Motor neuron (in vitro differentiated cells): ENCODE results near the gene NPAS3. TPM values are rescaled to one million over a fixed set of nuclear protein-coding genes. Genes with fewer than 3 reads are reported as not detected.

Experiments used
- ATAC-seq, 8 experiments: fragments of 200-7000 bp; cut with Tn5 transposase; replicated peaks in 6 of 8; 2 replicates each; pipeline ENCODE4 v1.8.0; 2021; ENCODE audit warnings: mild to moderate bottlenecking in 8 of 8, moderate library complexity in 8 of 8
- H3K27ac ChIP-seq, 2 donors: fragments of 250-450 bp; sonication (Bioruptor Pico); 2 replicates each; pipeline ENCODE4 v1.9.0; 2021; ENCODE audit warnings: antibody characterized with exemption in 2 of 2, mild to moderate bottlenecking in 2 of 2, moderate library complexity in 1 of 2
- H3K4me1 ChIP-seq, 2 donors: fragments of 250-450 bp; sonication (Bioruptor Pico); replicated peaks in 1 of 2; 2 replicates each; pipeline ENCODE4 v1.6.1; 2021; ENCODE audit warnings: antibody characterized with exemption in 2 of 2, mild to moderate bottlenecking in 2 of 2, moderate library complexity in 1 of 2
- H3K4me3 ChIP-seq, 5 donors: fragments of 250-450 bp; sonication (Bioruptor Pico); 2 replicates each; pipeline ENCODE4 v1.9.0; 2021; ENCODE audit warnings: antibody characterized with exemption in 5 of 5, mild to moderate bottlenecking in 5 of 5, moderate library complexity in 4 of 5
- WGBS, 10 experiments: fragments of 450-650 bp; shearing (Covaris generic); methylation state at CpG; one replicate each; pipeline ENCODE4 v1.0.0; 2022; 5-methylcytosine and 5-hydroxymethylcytosine counted together
- in situ Hi-C, 9 experiments: fragments of 400-800 bp; cut with MboI; loops; one replicate each; pipeline ENCODE4 v1.15.0; 2021; ENCODE audit warnings: low sequenced_read_pairs in 9 of 9, low pct_unique_long_range_greater_than_20kb in 2 of 9; ENCODE audit not compliant: unreplicated experiment in 9 of 9
- total RNA-seq, 8 experiments: library from RNA; unstranded; fragments of 300-600 nt; gene quantifications; 2 replicates each; pipeline versions ENCODE4 v1.2.3 to v1.2.4, GENCODE V29; 2022

Gene NPAS3
- total RNA-seq, 8 experiments from 2014 or later = 0.22 to 45.8 (median 11.7) TPM; not detected in 1

DNA sequence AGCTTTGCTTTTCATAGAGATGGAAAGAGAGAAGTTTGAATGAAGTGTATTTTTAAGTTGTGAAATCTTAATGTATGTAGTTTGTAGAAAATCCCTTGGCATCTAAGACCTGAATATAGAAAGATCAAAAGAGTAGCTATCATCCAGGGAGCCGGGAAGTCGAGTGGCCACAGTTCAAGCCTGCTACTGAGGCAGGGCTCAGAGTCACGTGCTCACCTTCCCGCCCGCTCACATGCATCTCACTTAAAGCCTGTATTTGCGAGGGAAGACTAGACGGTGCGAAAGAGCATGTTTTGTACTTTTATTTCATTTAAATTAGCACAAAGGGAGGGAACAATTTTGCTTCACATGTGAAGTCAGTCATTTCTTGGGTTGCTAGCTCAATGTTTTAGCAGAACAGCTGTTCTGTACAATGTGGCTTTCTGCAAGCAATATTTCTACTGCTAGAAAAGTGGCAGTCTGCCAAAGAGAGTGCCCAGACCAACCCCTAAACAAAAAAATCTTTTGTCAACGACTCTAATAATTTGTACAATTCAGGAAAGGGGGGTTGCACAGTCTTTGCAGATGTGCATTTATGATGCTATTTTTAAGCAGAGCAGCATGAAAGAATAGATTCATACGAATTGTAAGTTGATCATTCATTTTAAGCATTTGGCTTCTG is 290.7 kb downstream of the NPAS3 start:
- H3K4me1 ChIP-seq = peaks cover 8 to 14% of the 10 kb centered on the region in 2 donors
- 11 to 86% (median 80%) methylated on average over 1 to 10 of the region's 10 CpGs; no CpG with 5 or more reads in 2 of the 10 experiments for WGBS, 10 experiments
- peak in 6 of 8 experiments; percentile 33 to 75 (median 64) for ATAC-seq
- in situ Hi-C loops = no loop called here
- H3K4me3 ChIP-seq = no peak overlapping the region
- no peak overlapping the region for H3K27ac ChIP-seq

DNA sequence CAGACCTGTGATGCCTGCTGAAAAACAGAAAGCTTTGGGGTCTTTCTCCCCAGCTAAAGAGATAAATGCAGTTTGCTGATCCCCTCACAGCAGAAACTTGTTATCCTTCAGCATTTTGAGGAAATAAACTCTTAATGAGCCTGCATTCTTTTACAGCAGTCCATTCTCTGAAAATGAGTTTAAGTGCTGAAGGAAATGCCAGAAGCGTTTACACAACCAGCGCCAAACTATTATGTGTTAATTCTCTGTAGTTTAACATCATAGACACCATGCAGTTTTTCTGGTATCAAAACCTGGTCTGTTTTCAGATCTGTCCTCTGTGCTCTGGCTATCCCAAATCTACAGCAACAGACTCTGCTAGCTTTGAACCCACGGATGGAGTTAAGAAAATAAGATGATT is 291.3 kb downstream of the NPAS3 start:
- Histone ChIP-seq H3K4me1 (peaks cover 8 to 14% of the 10 kb centered on the region in 2 donors), H3K27ac (no peak overlapping the region), H3K4me3 (no peak overlapping the region)
- WGBS, 10 experiments = 6 to 86% (median 78%) methylated on average over 2 to 3 of the region's 3 CpGs; no CpG with 5 or more reads in 1 of the 10 experiments
- peak in 1 of 8 experiments; percentile 56 for ATAC-seq
- in situ Hi-C loops = no loop called here

DNA sequence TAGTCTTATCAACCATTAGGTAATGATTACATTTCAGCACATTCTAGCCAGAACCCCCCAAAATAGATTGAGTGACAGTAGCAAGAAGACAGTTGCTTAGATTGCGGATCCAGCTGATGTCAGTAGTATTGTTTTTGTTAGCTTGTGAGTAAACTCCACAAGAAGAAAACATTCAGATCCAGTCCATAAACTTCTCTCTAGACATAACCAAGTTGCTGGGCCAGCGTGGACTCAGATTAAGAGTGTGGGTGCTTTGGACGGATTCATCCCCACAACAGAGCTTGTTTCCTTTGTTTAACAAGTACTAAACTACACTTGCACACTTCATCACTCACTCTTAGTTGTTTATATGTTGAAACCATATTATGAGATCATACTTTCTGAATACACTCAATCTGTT is 293.4 kb downstream of the NPAS3 start:
- 83 to 100% (median 94%) methylated on average over 1 to 3 of the region's 3 CpGs; no CpG with 5 or more reads in 3 of the 10 experiments for WGBS, 10 experiments

DNA sequence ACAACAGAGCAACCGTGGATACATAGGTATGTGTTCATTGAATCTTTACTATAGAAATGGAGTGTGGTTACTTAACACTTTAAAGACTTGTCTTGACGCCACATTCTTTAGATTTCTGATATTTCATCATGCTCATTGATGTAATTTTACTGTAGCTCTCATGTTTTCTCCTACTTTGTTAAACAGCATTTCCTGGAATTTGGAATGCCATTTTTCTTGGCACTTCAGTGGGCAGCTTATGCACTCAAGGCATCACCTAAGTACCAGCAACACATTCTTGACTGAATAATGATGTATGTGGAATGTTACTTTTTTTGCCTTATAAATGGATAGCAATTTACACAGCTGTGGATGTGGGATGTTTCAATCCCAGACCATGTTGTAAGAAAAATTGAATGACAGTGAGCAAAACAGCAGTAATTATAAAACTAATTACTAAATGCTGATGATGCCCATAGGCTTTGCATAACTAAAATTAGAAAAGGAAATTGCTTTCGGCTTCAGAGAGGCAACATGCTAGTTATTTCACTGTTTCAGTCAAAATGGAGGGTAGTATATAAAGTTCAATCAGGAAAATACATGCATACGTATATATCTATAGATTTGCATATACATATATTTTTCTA is 298.5 kb downstream of the NPAS3 start:
- ATAC-seq = peak in 2 of 8 experiments; percentile 41 to 87
- 10 to 100% (median 65%) methylated on average over 1 to 4 of the region's 4 CpGs for WGBS, 10 experiments
- H3K4me1 ChIP-seq = peaks cover 3 to 30% of the 10 kb centered on the region in 2 donors
- no peak overlapping the region for H3K27ac ChIP-seq
- in situ Hi-C loops = no loop called here
- H3K4me3 ChIP-seq = no peak overlapping the region

More for the DNA sequence above, 293.4 kb downstream of the NPAS3 start:
- in situ Hi-C loops = no loop called here
- Histone ChIP-seq H3K27ac (no peak overlapping the region), H3K4me3 (no peak overlapping the region), H3K4me1 (peaks cover 8 to 14% of the 10 kb centered on the region in 2 donors)
- no peak for ATAC-seq

DNA sequence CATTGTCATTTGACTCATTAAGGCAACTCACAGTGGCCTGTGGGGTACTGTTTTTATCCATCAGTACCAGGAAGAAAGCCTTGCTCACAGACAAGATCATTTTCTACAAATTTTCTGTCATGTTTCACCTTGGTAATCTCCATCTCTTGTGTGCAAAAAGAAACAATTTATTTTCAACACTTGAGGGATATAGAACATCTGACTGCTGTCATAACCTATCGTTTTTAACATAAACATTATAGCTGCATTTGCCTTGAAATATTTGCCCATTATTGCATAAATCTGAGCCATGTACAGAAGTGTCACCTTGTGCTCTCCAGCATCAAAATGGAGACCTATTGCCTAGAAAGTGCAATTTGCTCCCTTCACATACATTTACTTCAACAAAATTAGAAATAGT is 300.8 kb downstream of the NPAS3 start:
- H3K4me1 ChIP-seq = peaks cover 0 to 29% of the 10 kb centered on the region in 2 donors
- ATAC-seq = peak in 1 of 8 experiments; percentile 23
- no peak overlapping the region for H3K4me3 ChIP-seq
- in situ Hi-C loops = no loop called here
- H3K27ac ChIP-seq = no peak overlapping the region
- WGBS, 10 experiments = 40 to 88% (median 74%) methylated on average over 1 of the region's 1 CpG; no CpG with 5 or more reads in 4 of the 10 experiments

DNA sequence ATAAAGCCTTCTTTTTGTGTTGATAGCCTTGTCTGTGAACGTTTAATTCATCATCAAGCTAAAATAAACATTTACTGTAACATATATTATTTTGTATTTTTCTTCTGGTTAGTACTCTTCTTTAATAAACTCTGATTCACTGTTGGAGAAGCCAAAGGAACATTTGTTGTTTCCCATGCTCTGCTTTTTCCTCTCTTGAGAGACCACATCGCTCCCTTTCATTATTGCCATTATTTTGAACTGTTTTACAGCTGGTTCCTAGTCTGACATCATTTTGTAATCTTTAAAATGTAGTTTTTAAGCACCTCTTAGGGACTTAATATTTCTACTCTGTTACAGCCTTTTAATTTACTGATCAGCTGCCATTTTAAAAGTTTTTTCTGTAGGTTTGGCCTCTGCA is 301.8 kb downstream of the NPAS3 start:
- H3K4me3 ChIP-seq = no peak overlapping the region
- H3K27ac ChIP-seq = no peak overlapping the region
- 38 to 100% (median 87%) methylated on average over 2 of the region's 2 CpGs; no CpG with 5 or more reads in 1 of the 10 experiments for WGBS, 10 experiments
- no peak for ATAC-seq
- in situ Hi-C loops = no loop called here
- peaks cover 0 to 29% of the 10 kb centered on the region in 2 donors for H3K4me1 ChIP-seq

DNA sequence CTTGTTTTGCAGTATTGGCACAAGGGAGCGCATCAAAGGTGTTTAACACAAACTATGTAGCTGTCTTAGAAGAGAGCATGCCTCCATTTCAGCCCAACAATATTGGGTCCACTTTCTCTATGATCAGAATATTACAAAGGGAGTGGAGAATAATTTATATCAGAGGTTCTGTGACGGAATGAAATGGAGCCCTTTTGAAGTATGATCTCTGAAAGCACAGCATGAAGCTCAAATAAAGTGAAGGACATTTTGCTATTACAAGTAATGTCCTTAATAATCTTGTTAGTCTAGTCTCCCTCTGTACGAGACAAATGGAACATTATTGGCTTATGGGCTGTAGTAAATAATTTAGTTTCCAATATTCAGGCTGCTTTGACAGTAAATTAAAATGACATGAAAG is 302.7 kb downstream of the NPAS3 start:
- in situ Hi-C loops = no loop called here
- no peak overlapping the region for H3K27ac ChIP-seq
- no peak overlapping the region for H3K4me3 ChIP-seq
- no peak for ATAC-seq
- peaks cover 0 to 29% of the 10 kb centered on the region in 2 donors for H3K4me1 ChIP-seq
- WGBS, 10 experiments = 23 to 96% (median 83%) methylated on average over 1 to 3 of the region's 3 CpGs; no CpG with 5 or more reads in 1 of the 10 experiments

DNA sequence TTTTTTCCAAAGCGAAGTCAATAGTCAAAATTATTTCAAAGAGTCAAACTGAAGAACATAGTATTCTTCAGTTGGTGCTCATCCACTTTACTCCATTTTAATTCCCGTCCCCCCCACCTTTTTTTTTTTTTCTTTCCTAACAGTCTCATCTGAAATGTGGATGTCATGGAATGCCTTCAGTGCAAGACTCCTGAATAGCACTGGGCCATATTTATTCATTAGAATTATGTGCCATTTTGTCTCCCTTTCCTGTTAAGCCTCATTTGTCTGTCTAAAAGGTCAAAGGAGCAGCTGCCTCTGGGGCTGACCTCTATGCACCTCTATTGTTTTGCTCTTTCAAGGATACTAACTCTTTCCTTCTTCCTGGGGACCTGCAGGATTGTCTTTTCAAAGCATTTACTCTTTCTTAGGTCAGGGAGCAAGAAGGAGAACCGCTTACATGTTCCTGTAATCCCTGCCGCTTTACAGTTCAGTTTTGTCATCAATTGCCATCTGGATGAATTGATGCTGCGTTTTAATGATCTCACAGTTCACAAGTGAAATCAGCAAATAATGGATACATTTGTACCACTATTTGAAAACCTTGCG is 310.6 kb downstream of the NPAS3 start:
- in situ Hi-C loops = no loop called here
- peak in 5 of 8 experiments; percentile 58 to 66 (median 60) for ATAC-seq
- Histone ChIP-seq H3K4me3 (no peak overlapping the region), H3K27ac (no peak overlapping the region), H3K4me1 (peaks cover 34 to 38% of the 10 kb centered on the region in 2 donors)
- WGBS, 10 experiments = 0 to 98% (median 33%) methylated on average over 2 to 6 of the region's 6 CpGs

DNA sequence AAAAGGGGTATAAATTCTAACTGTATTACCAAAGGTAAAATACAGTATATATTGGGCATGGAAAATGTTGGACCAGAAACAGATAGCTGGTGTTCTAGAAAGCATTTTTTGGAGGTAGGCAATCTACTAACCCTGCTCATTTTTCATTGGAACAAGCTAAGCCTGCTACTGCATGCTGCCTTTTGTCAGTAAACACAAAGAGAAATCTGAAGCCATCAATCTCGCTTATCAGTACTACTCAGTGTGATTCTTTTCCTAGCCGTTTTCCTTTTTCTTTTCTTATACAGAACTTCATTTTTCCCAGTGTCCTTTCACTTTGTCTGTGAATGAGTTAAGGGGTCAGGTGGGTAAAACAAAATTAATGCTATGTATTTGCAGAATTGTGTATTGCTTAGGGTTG is 312.3 kb downstream of the NPAS3 start:
- Histone ChIP-seq H3K4me3 (no peak overlapping the region), H3K4me1 (peaks cover 34 to 38% of the 10 kb centered on the region in 2 donors), H3K27ac (no peak overlapping the region)
- 0 to 100% (median 26%) methylated on average over 1 to 2 of the region's 2 CpGs; no CpG with 5 or more reads in 1 of the 10 experiments for WGBS, 10 experiments
- in situ Hi-C loops = no loop called here
- ATAC-seq = peak in 4 of 8 experiments; percentile 39 to 67 (median 61)

DNA sequence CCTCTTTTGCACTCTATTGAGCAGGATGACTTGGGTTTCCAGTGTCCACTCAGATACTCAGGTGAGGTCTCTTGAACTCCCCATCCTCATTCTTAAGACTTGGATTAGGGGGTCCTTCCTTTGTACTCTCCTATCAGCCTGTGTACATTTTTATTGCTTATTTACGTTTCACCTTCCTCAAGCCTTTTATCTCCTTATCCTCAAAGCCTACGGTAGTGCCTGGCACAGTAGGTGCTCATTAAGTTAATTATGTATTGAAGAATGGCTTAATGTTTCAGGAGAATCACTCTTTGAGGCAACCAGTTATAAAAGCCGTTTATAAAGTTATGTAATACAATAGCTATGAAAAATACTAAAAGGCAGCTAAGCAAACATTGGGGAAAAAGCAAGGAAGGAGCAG is 315.7 kb downstream of the NPAS3 start:
- WGBS, 10 experiments = 13 to 100% (median 89%) methylated on average over 1 to 3 of the region's 3 CpGs
- Histone ChIP-seq H3K4me1 (peaks cover 19% of the 10 kb centered on the region in 2 donors), H3K27ac (no peak overlapping the region), H3K4me3 (no peak overlapping the region)
- ATAC-seq = no peak
- in situ Hi-C loops = no loop called here

DNA sequence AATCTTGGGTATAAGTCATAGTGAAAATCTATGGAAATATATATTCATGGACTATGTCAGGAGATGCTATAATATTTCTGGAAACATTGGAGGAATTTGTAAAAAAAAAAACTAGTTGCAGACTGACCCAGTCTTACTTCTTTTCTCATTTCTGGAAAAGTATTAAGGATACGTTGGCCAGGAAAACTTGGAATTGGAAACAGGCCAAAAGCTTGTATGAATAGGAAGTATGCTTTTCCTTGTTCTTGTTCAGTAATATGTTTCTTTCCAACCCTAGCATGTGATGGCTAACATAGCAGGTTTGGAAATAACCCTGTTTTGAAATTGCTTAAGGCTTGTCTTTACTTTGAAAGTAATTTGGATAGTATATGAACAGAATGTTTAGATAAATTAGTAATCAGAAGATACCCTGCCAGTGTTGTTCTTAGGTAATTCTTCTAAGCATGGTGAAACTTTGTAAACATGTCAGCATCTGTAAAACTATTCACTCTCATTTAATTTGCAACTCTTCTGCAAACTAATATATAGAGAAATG is 316.2 kb downstream of the NPAS3 start:
- in situ Hi-C loops = no loop called here
- no peak overlapping the region for H3K27ac ChIP-seq
- no peak overlapping the region for H3K4me3 ChIP-seq
- no peak for ATAC-seq
- H3K4me1 ChIP-seq = peaks cover 13 to 14% of the 10 kb centered on the region in 2 donors
- WGBS, 10 experiments = 0 to 100% (median 86%) methylated on average over 1 of the region's 1 CpG; no CpG with 5 or more reads in 1 of the 10 experiments

DNA sequence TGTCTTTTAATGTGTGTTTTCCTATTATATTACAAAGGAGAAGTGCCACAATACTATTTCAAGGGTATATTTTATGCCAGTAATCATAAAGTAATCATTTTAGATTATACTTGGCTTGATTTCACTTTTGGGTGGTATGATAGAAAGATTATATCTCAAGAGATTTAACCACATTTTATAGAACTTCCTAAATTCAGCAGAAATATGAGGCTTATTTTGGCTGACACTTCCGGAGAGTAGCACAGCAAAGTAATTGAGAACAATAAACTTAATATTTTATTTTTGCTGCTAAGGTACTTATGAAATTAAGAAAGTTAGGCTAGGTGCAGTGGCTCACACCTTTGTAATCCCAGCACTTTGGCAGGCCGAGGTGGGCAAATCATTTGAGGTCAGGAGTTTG is 319.1 kb downstream of the NPAS3 start:
- WGBS, 10 experiments = 23 to 100% (median 94%) methylated on average over 1 to 2 of the region's 2 CpGs; no CpG with 5 or more reads in 1 of the 10 experiments
- Histone ChIP-seq H3K4me1 (no peaks in the 10 kb centered on the region), H3K4me3 (no peak overlapping the region), H3K27ac (no peak overlapping the region)
- no peak for ATAC-seq
- in situ Hi-C loops = no loop called here

DNA sequence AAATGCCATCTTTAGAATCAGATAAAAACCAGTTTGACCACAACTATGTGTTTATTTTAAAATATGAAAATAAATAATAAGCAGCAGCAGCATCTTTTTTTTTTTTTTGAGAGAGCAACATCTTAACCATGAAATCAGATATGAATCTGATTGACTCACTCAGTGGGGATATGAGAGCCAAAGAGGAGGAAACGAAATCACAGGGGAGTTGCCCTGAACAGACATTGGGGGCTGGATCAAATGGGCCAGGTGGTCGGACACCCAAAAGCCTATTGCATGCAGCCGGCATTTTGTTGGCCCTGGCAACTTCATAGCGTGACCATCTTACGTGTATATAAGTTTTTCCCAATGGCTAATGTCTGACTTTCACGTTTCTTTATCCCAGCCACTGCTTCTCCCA is 321.1 kb downstream of the NPAS3 start:
- 27 to 100% (median 88%) methylated on average over 1 to 5 of the region's 6 CpGs for WGBS, 10 experiments
- H3K27ac ChIP-seq = no peak overlapping the region
- H3K4me1 ChIP-seq = no peaks in the 10 kb centered on the region
- in situ Hi-C loops = no loop called here
- H3K4me3 ChIP-seq = no peak overlapping the region
- ATAC-seq = no peak
